ENCODE measurements around the gene FBXW4. TPM values are rescaled to one million over a fixed set of nuclear protein-coding genes. Genes with fewer than 3 reads are reported as not detected.

FBXW4 gene
- total and polyA plus RNA-seq, 2 of the 8 experiments (the other 6 are each of a cell fraction or from before 2014, with no cell fraction given): 29.0 to 32.8 TPM

GRCh38 chr10:101725296-101726114 lies 30.5 kb upstream of the FBXW4 start (continued):
- TF ChIP-seq CTCF (IDR thresholded peaks at IDR 0.05; ENCODE audit: control extremely low read depth in 1 of 3, insufficient read depth in 1 of 3, low read depth in 1 of 3, low read length in 3 of 3): no peak
- TF ChIP-seq HDAC6 (IDR thresholded peaks at IDR 0.05; ENCODE audit: low read depth, low read length): no peak
- no peak for TF ChIP-seq USF2 (IDR thresholded peaks at IDR 0.05; ENCODE audit: low read length)
- TF ChIP-seq TCF12 (IDR thresholded peaks at IDR 0.05; ENCODE audit: low read depth, low read length): no peak
- TF ChIP-seq SUZ12 (IDR thresholded peaks at IDR 0.05; ENCODE audit: low read length): no peak
- no peak for TF ChIP-seq ASH2L (IDR thresholded peaks at IDR 0.05; ENCODE audit: low read length)
- TF ChIP-seq RBBP5 (IDR thresholded peaks at IDR 0.05; ENCODE audit: borderline replicate concordance, low read depth, low read length): no peak
- TF ChIP-seq CBX8 (IDR thresholded peaks at IDR 0.05; ENCODE audit: borderline replicate concordance, low read depth, low read length): no peak

Measured in H1 (cell line).